GM12801 (cell line): ENCODE results near the gene DSCAM.

Experiments
- TF ChIP-seq, protein P1 (sequence below): IDR thresholded peaks from one replicate; pipeline ENCODE4 v1.5.1; 2011; ENCODE audit warnings: control low read depth; ENCODE audit not compliant: insufficient read length; ENCODE audit errors: extremely low read depth

DSCAM gene

DNA sequence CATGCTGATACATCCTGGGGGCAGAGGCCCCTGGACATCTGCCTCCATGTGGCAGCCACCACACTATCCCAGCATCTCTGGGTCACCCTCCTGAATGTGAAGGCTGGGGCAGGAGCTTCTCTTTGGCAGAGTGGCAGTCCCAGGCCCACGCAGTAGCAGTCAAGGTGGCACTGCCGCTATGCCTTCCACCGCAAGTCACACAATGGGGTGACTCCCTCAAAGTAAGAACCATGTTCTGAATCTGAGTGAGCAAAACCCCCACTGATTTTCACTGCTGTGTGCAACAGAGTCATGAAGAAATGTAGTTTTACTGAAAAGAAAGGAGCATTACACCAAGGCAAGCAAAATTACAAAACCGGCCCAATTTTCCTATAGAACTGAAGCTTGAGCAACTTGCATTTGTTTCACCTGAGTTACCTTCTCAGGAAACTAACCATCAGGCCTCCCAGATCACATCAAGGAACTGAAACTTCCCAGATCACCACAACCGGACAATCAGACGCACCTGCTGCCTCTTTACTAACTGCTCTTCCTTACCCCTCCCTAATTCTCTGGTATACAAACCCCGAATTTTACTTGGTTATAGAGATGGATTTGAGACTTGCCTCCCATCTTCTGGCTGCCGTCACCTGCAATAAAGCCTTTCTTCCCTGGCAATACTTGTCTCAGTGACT is 877.1 kb downstream of the DSCAM start:
- TF ChIP-seq, protein P1, sequence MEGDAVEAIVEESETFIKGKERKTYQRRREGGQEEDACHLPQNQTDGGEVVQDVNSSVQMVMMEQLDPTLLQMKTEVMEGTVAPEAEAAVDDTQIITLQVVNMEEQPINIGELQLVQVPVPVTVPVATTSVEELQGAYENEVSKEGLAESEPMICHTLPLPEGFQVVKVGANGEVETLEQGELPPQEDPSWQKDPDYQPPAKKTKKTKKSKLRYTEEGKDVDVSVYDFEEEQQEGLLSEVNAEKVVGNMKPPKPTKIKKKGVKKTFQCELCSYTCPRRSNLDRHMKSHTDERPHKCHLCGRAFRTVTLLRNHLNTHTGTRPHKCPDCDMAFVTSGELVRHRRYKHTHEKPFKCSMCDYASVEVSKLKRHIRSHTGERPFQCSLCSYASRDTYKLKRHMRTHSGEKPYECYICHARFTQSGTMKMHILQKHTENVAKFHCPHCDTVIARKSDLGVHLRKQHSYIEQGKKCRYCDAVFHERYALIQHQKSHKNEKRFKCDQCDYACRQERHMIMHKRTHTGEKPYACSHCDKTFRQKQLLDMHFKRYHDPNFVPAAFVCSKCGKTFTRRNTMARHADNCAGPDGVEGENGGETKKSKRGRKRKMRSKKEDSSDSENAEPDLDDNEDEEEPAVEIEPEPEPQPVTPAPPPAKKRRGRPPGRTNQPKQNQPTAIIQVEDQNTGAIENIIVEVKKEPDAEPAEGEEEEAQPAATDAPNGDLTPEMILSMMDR = no peak

- TF ChIP-seq, protein P1 = no peak
Measured at GRCh38 chr21:39968010-39968409, 878.9 kb downstream of the DSCAM start.

DNA sequence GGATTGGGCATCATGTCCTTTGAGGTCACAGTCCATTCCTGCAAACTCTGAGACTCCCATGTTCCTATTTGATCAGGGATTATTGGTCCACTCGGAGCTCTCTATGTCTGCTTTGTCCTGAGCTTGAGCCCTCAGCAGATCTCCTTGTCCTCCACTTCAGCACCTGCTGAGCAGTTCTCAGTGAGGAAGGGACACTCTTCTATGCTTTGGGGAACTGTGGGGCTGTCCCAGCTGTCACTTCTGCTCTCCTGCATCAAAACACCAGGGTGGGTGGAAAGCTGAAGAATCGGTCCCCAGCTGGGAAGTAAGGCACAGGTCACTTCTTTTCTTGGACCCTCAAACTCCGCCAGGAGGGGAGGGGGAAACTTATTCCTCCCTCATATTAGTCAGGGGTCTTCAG is 880.2 kb downstream of the DSCAM start:
- TF ChIP-seq, protein P1 = no peak

DNA sequence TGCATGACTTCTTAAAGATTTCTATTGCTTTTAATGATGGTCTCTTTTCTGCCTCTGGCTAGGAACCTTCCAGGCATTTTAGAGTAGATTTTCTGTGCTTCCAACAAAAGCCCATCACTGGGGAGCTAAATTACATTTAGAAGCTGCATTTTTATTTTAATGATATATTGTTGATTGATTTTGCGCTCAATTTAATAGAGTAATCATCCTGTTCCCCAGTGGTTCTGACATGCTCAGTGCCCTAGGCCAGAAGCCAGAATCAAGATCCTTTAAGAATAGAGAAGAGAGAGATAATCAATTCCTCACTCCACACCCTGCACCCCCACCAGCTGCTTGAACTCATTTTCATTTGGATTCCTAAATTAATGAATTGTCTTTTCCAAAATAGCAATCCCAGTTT is 881.9 kb downstream of the DSCAM start:
- TF ChIP-seq, protein P1 = no peak

GRCh38 chr21:39961251-39961650 is 885.7 kb downstream of the DSCAM start:
- TF ChIP-seq, protein P1 = no peak
